ENCODE measurements around the gene C1QB.

Gene C1QB

DNA sequence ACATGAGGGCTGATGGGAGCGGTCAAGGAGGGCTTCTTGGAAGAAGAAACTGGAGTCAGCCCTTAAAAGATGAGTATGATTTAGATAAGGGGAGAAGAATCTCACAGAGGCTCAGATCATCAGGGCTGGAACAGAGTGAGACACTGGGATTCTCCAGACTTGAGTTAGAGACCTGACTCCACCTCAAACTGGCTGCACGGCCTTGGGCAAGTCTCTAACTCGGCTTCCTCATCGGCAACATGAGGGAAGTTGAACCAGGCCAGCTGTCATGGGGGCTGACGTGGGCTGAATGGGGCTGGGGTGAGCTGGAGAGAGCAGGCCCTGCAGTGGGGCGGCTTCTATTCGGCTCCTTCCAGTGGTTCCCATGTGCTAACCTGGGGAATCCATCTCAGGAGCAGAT is 7.1 kb upstream of the C1QB start:
- no peak overlapping the region for H3K4me3 ChIP-seq (ENCODE audit: extremely low read depth, insufficient read depth, low read length, poor library complexity, severe bottlenecking)
- H3K36me3 ChIP-seq (ENCODE audit: control insufficient read depth, insufficient read depth, low read length), result no peaks in the 10 kb centered on the region
- no peaks in the 10 kb centered on the region for H3K9me3 ChIP-seq (ENCODE audit: control insufficient read depth, low read length)
- H3K4me1 ChIP-seq (ENCODE audit: control insufficient read depth, insufficient read depth, low read length, poor library complexity, severe bottlenecking), result no peaks in the 10 kb centered on the region
- no peak overlapping the region for H3K27ac ChIP-seq (ENCODE audit: low read depth, low read length, severe bottlenecking)
- 86 to 90% methylated on average over 6 to 7 of the region's 7 CpGs for WGBS, 2 experiments (ENCODE audit: insufficient coverage in 2 of 2)

DNA sequence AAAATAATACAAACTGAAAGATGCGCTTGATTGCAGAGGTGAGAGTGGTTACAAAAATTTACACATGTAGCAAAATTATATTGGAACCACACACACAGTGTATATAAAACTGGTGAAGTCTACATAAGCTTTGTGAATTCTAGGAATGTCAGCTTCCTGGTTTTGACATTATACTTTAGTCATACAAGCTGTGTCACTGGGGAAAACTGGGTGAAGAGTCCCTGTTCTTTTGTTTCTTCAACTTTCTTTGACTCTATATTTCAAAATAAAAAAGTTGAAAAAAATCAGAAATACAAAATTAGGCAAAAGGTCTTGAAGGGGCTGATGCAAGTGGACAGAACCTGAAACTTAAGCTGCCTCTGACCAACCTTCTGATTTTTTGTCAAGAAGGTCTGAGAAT is 6.7 kb upstream of the C1QB start:
- H3K9me3 ChIP-seq (ENCODE audit: control insufficient read depth, low read length), result no peaks in the 10 kb centered on the region
- WGBS, 2 experiments (ENCODE audit: insufficient coverage in 2 of 2), result no CpG with 5 or more reads among the region's 1 CpG
- H3K27ac ChIP-seq (ENCODE audit: low read depth, low read length, severe bottlenecking), result no peak overlapping the region
- no peaks in the 10 kb centered on the region for H3K36me3 ChIP-seq (ENCODE audit: control insufficient read depth, insufficient read depth, low read length)
- no peaks in the 10 kb centered on the region for H3K4me1 ChIP-seq (ENCODE audit: control insufficient read depth, insufficient read depth, low read length, poor library complexity, severe bottlenecking)
- no peak overlapping the region for H3K4me3 ChIP-seq (ENCODE audit: extremely low read depth, insufficient read depth, low read length, poor library complexity, severe bottlenecking)

DNA sequence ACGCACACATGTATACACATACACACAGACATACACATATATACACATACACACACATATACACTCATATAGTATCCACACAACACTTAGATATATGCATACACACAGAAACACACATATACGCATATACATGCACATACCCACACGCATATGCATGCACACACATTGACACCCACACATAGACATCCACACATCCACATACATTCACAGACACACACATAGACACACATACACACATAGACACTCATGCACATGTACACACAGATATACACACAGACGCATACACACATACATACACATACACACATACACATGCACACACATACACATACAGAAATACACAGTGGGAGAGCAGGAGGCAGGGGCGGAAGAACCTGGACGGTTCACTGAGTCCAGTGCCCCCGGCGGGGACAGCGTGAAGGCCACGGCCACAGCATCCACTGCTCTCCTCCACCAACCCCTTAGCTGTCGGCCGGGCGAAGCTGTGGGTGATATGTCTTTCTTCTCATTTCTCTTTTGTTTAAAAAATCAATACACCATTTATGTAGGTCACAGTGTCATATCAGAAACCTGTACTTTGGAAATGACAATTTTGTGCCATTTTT is 2.8 kb upstream of the C1QB start:
- WGBS, 2 experiments (ENCODE audit: insufficient coverage in 2 of 2), result 88 to 94% methylated on average over 8 to 9 of the region's 13 CpGs
- Histone ChIP-seq H3K9me3 (ENCODE audit: control insufficient read depth, low read length) (no peaks in the 10 kb centered on the region), H3K27ac (ENCODE audit: low read depth, low read length, severe bottlenecking) (no peak overlapping the region), H3K36me3 (ENCODE audit: control insufficient read depth, insufficient read depth, low read length) (no peaks in the 10 kb centered on the region), H3K4me3 (ENCODE audit: extremely low read depth, insufficient read depth, low read length, poor library complexity, severe bottlenecking) (no peak overlapping the region), H3K4me1 (ENCODE audit: control insufficient read depth, insufficient read depth, low read length, poor library complexity, severe bottlenecking) (no peaks in the 10 kb centered on the region)

DNA sequence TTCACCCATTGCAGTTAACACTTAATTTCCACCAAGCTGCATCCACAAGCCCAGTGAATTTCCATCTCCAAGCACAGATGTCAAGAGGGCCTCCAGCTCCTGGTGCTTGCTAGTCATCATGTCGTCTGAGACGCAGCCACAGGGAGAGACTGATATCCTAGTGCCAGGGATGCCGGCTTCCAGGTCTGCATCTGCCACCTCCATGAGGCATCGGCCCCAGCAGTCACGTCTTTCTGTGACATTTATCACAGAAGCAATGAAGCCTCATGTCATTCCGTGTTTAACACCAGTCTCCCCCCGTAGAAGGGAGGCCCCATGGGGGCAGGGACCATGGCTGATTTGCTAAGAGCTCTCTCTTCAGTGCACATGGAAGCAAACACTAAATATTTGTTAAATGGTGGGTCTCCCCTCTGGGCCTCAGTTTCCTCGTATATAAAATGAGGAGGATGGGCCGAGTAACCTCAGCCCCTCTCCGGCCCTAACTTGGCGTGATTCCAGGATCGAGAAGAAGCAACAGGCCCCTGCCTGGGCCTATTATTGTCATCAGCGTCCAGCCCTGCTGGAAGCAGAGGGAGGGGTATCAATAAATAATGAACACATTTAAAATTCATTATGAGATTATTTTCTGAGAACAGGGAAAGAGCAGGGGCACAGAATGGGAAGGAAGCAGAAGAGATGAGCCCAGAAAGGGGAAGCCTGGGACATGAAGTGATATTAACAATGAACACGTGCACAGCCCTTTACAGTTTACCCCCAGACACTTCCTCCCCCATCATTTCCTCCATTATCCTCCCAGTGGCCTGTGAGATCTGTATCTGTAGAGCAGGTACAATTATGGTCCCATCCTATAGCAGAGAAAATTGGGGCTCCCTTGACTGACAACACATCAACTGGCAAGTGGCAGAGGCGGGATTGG is 837 bp upstream of the C1QB start:
- no peaks in the 10 kb centered on the region for H3K36me3 ChIP-seq (ENCODE audit: control insufficient read depth, insufficient read depth, low read length)
- WGBS, 2 experiments (ENCODE audit: insufficient coverage in 2 of 2), result 90% methylated on average over 13 of the region's 15 CpGs
- no peak overlapping the region for H3K27ac ChIP-seq (ENCODE audit: low read depth, low read length, severe bottlenecking)
- H3K4me1 ChIP-seq (ENCODE audit: control insufficient read depth, insufficient read depth, low read length, poor library complexity, severe bottlenecking), result no peaks in the 10 kb centered on the region
- H3K9me3 ChIP-seq (ENCODE audit: control insufficient read depth, low read length), result no peaks in the 10 kb centered on the region
- no peak overlapping the region for H3K4me3 ChIP-seq (ENCODE audit: extremely low read depth, insufficient read depth, low read length, poor library complexity, severe bottlenecking)

DNA sequence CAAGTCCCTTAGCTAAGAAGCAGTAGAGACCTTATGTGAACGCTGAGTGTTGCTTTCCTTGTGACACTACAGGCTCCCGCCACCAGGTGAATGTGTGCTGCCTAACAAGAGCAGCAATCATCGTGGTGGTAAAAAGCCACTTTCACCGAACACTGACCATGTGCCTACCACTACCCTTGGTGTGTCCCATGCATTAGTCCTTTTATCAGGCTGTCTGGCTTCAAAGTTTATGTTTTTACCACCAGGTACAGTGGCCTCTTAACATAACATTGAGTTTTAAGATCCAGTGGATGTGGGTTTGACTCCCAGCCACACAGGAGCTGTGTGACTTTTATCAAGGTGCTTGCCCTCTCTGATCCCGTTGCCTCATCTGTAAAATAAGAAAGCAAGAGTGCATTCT is 1.7 kb downstream of the C1QB start:
- Histone ChIP-seq H3K36me3 (ENCODE audit: control insufficient read depth, insufficient read depth, low read length) (no peaks in the 10 kb centered on the region), H3K9me3 (ENCODE audit: control insufficient read depth, low read length) (no peaks in the 10 kb centered on the region), H3K4me1 (ENCODE audit: control insufficient read depth, insufficient read depth, low read length, poor library complexity, severe bottlenecking) (no peaks in the 10 kb centered on the region), H3K4me3 (ENCODE audit: extremely low read depth, insufficient read depth, low read length, poor library complexity, severe bottlenecking) (no peak overlapping the region), H3K27ac (ENCODE audit: low read depth, low read length, severe bottlenecking) (no peak overlapping the region)
- 61 to 68% methylated on average over 4 to 5 of the region's 5 CpGs for WGBS, 2 experiments (ENCODE audit: insufficient coverage in 2 of 2)

DNA sequence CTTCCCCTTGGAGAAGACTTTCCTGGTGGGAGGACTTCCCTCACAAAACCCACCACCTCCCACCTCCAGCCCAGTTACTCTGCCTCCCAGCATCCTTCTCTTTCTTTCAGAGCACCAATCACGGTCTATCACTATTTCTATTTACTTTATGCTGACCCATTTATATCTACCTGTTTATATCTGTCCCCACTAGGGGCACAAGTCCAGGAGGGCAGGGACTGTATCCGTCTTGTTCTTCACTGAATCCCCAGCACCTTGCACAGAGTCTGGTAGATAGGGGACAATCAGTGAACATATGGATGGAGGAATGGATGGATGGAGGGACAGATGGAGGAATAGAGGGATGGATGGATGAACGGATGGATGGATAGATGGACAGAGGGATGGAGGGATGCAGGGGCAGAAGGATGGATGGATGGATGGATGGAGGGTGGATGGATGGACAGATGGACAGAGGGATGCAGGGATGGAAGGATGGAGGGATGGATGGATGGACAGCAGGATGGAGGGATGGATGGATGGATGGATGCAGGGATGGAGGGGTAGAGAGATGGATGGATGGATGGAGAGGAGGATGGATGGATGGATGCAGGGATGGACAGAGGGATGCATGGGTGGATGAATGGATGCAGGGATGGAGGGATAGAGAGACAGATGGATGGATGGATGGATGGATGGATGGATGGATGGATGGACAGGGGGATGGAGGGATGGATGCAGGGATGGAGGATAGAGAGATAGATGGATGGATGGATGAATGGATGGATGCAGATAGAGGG is 5.5 kb downstream of the C1QB start:
- Histone ChIP-seq H3K4me3 (ENCODE audit: extremely low read depth, insufficient read depth, low read length, poor library complexity, severe bottlenecking) (no peak overlapping the region), H3K4me1 (ENCODE audit: control insufficient read depth, insufficient read depth, low read length, poor library complexity, severe bottlenecking) (no peaks in the 10 kb centered on the region), H3K27ac (ENCODE audit: low read depth, low read length, severe bottlenecking) (no peak overlapping the region), H3K9me3 (ENCODE audit: control insufficient read depth, low read length) (no peaks in the 10 kb centered on the region), H3K36me3 (ENCODE audit: control insufficient read depth, insufficient read depth, low read length) (no peaks in the 10 kb centered on the region)
- WGBS, 2 experiments (ENCODE audit: insufficient coverage in 2 of 2), result 71 to 79% methylated on average over 2 to 3 of the region's 3 CpGs

DNA sequence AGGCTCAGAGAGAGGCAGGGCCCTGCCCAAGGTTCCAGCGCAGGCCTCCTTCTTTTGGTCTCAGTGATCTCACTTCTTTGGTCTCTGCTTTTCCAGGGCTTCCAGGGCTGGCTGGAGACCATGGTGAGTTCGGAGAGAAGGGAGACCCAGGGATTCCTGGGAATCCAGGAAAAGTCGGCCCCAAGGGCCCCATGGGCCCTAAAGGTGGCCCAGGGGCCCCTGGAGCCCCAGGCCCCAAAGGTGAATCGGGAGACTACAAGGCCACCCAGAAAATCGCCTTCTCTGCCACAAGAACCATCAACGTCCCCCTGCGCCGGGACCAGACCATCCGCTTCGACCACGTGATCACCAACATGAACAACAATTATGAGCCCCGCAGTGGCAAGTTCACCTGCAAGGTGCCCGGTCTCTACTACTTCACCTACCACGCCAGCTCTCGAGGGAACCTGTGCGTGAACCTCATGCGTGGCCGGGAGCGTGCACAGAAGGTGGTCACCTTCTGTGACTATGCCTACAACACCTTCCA is 7.7 kb downstream of the C1QB start:
- no peak overlapping the region for H3K27ac ChIP-seq (ENCODE audit: low read depth, low read length, severe bottlenecking)
- 94% methylated on average over 18 to 19 of the region's 19 CpGs for WGBS, 2 experiments (ENCODE audit: insufficient coverage in 2 of 2)
- H3K4me3 ChIP-seq (ENCODE audit: extremely low read depth, insufficient read depth, low read length, poor library complexity, severe bottlenecking), result no peak overlapping the region
- H3K9me3 ChIP-seq (ENCODE audit: control insufficient read depth, low read length), result no peaks in the 10 kb centered on the region
- H3K36me3 ChIP-seq (ENCODE audit: control insufficient read depth, insufficient read depth, low read length), result no peaks in the 10 kb centered on the region
- H3K4me1 ChIP-seq (ENCODE audit: control insufficient read depth, insufficient read depth, low read length, poor library complexity, severe bottlenecking), result no peaks in the 10 kb centered on the region

DNA sequence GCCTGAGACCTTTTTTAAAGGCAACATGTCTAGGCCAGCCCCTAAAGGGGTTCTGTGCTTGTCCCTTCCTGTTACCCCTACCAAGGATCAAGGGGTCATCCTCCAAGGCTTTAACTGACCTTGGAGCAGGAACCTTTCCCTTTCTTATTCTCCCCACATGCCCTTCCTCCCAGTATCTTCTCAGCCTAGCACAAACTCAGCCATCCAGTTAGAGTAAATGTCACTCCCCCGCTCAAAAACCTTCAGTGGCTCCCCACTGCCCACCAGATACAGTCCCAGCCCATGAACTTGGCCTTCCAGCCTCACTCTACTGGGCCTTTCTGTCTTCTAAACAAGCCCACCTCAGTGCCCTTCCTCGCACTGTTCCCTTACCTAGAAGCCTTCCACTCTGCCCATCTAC is 8.8 kb downstream of the C1QB start:
- H3K4me1 ChIP-seq (ENCODE audit: control insufficient read depth, insufficient read depth, low read length, poor library complexity, severe bottlenecking), result no peaks in the 10 kb centered on the region
- no peaks in the 10 kb centered on the region for H3K9me3 ChIP-seq (ENCODE audit: control insufficient read depth, low read length)
- no peak overlapping the region for H3K27ac ChIP-seq (ENCODE audit: low read depth, low read length, severe bottlenecking)
- no peaks in the 10 kb centered on the region for H3K36me3 ChIP-seq (ENCODE audit: control insufficient read depth, insufficient read depth, low read length)
- no peak overlapping the region for H3K4me3 ChIP-seq (ENCODE audit: extremely low read depth, insufficient read depth, low read length, poor library complexity, severe bottlenecking)
- 74 to 84% methylated on average over 2 of the region's 2 CpGs for WGBS, 2 experiments (ENCODE audit: insufficient coverage in 2 of 2)

DNA sequence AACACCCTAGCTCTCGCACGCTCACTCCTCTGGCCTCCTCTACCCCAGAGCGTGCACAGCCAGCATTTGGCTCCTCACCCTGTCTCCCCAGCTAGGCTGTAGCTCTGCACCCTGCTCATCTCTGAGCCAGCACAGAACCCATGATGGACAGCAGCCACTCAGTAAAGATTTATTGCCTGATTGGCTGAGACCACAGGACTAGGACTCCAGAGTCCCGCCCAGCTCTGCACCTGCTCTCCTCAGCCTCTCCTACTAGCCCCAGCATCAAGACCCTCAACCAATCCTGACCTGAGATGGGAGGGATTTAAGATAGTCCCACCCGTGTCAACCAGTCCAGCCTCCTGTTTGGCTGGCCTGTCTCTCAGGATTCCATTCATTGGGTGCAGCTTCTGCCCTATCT is 9.3 kb downstream of the C1QB start:
- no peaks in the 10 kb centered on the region for H3K9me3 ChIP-seq (ENCODE audit: control insufficient read depth, low read length)
- H3K27ac ChIP-seq (ENCODE audit: low read depth, low read length, severe bottlenecking), result no peak overlapping the region
- H3K4me1 ChIP-seq (ENCODE audit: control insufficient read depth, insufficient read depth, low read length, poor library complexity, severe bottlenecking), result no peaks in the 10 kb centered on the region
- 57 to 84% methylated on average over 3 to 4 of the region's 5 CpGs for WGBS, 2 experiments (ENCODE audit: insufficient coverage in 2 of 2)
- H3K36me3 ChIP-seq (ENCODE audit: control insufficient read depth, insufficient read depth, low read length), result no peaks in the 10 kb centered on the region
- H3K4me3 ChIP-seq (ENCODE audit: extremely low read depth, insufficient read depth, low read length, poor library complexity, severe bottlenecking), result no peak overlapping the region

DNA sequence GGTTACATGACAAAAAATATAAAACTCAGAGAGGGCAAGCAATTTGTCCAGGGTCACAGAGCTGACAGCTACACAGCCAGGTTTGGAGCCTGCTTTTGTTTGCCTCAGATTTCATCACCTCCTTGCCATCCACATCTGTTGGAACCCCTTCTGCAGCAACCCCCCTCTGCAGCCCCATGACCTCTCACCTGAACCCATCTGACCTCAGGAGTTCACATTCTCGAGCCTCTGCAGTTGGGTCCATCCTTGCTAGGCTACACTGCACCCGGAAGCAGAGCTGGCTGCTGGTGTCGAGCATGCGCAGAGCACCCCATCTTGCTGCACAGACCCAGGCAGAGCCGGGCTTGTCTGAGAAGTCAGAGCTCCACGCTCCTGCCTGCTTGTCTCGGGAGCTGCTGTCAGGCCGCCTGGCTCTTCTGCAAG is 10.0 kb downstream of the C1QB start:
- Histone ChIP-seq H3K27ac (ENCODE audit: low read depth, low read length, severe bottlenecking) (no peak overlapping the region), H3K4me3 (ENCODE audit: extremely low read depth, insufficient read depth, low read length, poor library complexity, severe bottlenecking) (no peak overlapping the region), H3K36me3 (ENCODE audit: control insufficient read depth, insufficient read depth, low read length) (no peaks in the 10 kb centered on the region), H3K9me3 (ENCODE audit: control insufficient read depth, low read length) (no peaks in the 10 kb centered on the region), H3K4me1 (ENCODE audit: control insufficient read depth, insufficient read depth, low read length, poor library complexity, severe bottlenecking) (no peaks in the 10 kb centered on the region)
- WGBS, 2 experiments (ENCODE audit: insufficient coverage in 2 of 2), result 86 to 91% methylated on average over 8 of the region's 8 CpGs

Measured in mesodermal cell (in vitro differentiated cells).